Activated T-cell treated with anti-CD3 and anti-CD28 coated beads for 1 hour (primary cell): Measurements from ENCODE around the gene C11orf24.

Experiments used
- DNase-seq: peaks from one replicate; pipeline ENCODE4 v3.0.0-alpha.2; 2020; ENCODE audit warnings: low read depth

The C11orf24 gene

DNA sequence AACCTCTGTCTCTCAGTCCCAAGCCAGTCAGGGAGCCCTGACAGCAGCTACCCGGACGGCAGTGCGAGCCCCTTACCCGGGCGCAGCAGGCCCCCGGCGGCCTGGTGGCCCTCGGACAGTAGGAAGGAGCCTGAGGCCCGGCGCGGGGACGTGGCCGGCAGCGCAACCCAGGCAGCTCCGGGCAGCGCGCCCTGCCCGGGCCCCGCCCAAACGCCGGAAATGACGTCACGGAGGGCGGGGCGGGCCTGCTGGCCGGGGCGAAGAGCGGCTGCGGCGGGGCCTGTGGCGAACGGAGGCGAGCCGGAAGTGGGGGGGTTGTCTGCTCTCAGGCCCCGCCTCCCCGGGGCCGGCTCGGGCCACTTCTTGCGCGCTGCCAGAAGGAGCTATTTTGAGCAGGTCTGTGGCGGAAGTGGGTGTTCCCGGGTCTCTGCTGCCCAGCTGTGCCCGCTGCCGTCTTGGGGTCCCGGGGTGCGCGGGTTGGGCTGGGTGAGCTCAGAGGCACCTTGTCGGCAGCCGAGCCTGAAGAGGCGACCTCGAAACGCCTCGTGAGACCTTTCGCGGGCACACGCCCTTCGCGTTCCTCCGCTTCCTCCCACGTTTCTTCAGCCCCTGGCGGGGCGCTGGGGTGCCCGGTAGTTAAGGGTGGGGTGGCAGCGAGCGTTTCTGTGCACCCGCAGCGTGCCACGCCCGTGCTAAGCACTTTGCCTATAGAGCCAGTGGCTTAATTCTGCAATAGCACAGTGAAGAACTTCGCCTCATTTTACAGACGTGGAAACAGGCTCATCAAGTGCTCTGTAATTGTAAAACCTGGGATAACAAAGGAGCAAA, at the start of gene C11orf24:
TSS of gene C11orf24 (minus strand) at position 193 of the 828 bp plus-strand sequence. CDS start 8,206 bp downstream, outside the sequence.
- peak; percentile 93 for DNase-seq

DNA sequence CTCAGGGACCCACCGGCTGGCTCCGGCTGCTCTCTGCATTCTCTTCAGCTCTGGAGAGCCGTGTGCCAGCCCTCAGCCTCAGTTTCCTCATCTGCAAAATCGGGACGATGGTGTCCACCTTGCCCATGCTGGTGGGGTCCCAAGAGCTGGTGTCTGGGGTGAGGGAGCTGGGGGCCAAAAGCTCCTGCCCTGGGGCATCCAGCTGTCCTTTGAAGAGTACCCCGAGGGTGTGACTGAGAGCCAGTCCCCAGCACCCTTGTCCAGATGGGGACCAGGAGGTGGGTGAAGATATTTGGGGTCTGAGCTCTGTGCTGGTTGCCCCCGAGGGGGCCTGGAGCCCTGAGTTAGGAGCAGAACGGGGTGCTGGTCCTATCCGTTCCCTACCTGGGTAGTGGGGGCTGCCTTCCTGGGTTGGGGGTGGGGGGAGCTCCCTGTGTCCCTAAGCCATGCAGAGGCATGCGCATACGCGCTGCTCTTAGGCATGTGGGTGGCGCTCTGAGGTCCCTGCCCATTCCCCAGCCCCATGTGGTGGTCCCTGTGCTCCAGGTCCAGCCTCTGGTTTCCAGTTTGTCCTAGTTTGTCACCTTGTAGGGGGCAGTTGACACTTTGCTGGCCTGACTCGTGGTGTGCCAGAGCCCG, 45.5 kb upstream of the C11orf24 start:
- no peak for DNase-seq

- no peak for DNase-seq
These were observed 43.6 kb upstream of the C11orf24 start for GRCh38 chr11:68315171-68315920.

- DNase-seq: no peak
These were observed 42.7 kb upstream of the C11orf24 start for GRCh38 chr11:68314203-68315170.

- no peak for DNase-seq
These were observed 41.9 kb upstream of the C11orf24 start for GRCh38 chr11:68313574-68314202.

- DNase-seq: no peak
These were observed 41.2 kb upstream of the C11orf24 start for GRCh38 chr11:68312780-68313573.

DNA sequence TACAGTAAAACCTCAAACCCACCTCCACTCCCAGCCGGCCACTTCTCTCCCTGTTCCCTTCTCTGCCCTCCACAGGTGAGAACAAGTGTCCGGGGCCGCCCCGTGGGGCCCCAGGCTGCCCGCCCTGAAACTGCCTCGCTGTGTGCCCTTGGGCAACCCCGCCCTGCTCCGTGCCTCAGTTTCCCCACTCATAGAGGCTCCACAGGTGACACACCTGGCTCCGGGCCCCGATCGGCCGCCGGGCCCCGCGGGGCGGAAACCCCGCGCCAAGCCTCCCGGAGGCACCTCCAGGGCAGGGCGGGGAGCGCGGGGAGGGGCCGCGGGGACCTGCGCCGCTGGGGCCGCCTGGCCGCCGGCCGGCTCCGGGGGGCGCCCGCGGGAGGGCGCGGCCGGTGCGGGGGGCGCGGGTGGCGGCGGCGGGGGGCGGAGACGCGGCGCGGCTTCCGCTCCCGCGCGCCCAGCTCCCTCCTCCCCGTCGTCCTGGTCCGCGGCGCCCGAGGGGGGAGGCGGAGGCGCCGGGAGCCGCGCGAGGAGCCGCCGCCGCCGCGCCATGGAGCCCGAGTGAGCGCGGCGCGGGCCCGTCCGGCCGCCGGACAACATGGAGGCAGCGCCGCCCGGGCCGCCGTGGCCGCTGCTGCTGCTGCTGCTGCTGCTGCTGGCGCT, 40.5 kb upstream of the C11orf24 start, which contains the start of gene LRP5:
TSS of gene LRP5 (plus strand) at position 475 of the 663 bp plus-strand sequence. CDS start at position 599, 124 bp downstream.
- DNase-seq: no peak

- no peak for DNase-seq
These were observed 39.7 kb upstream of the C11orf24 start for GRCh38 chr11:68311160-68312116.

- DNase-seq: no peak
These were observed 37.9 kb upstream of the C11orf24 start for GRCh38 chr11:68309621-68310185.

DNA sequence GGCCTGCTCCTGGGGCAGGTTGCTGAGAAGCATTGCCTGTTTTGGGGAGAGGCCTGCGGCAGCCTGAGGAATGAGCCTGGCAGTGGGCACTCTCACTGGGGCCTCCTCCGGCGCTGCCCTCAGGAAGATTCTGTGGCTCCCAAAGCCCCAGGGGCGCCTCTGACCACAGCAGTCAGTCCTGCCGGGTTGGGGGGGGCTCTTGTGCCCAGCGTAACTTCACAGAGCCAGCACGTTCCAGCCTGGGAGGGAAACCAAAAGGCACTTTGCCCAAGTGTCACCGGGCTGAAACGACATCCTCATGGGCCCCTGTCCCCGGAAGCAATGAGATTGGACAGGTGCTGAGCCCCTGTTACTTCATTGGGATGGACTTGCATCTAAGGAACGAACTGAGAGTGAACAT, 36.3 kb upstream of the C11orf24 start:
- no peak for DNase-seq

DNA sequence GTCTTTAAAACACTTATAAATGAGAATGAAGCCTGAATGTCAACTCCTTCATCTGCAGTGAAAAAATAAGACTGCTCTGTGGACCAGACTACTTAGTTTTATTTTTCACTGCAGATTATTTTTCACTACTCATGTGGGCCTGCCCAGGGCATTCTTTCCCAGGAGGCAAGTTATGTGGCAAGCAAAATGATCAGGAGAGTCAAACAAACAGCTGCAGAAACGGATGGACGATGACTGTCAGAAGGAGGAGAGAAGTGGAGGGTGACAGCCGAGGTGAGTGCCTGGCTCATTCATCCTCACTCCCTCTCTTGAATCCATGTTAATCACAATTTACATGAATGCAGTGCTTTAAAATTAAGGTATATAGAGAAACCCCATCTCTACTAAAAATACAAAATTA, 34.9 kb upstream of the C11orf24 start:
- DNase-seq: no peak

- no peak for DNase-seq
These were observed 32.4 kb upstream of the C11orf24 start for GRCh38 chr11:68303982-68304780.

DNA sequence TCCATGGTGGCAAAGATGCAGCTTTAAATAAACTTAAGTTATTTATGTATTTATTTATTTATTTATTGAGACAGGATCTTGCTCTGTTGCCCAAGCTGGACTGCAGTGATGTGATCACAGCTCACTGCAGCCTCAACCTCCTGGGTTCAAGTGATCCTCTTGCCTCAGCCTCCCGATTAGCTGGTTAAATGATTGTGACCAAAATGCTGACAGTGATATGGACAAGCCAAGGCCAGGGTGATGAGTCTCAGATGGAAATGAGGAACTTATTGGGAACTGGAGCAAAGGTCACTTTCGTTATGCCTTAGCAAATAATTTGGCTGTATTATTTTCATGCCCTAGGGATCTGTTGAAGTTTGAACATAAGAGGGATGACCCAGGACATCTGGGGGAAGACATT, 31.3 kb upstream of the C11orf24 start:
- no peak for DNase-seq

- no peak for DNase-seq
These were observed 30.9 kb upstream of the C11orf24 start for GRCh38 chr11:68302670-68303069.

DNA sequence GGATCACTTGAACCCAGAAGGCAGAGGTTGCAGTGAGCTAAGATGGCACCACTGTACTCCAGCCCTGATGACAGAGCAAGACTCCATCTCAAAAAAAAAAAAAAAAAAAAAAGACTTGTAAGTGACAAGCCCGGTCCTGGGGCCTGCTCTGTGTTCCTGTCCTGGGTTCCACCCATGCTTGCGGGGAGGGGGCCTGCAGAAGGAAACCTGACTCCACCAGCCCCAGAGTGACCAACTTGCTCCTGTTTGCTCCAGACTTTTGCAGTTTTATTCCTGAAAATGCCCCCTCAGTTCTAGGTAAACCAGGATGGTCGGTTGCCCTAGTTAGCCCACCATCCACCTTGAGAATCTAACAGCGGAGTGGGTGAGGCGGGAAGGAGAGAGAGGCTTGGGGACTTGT, 30.5 kb upstream of the C11orf24 start:
- DNase-seq: no peak

DNA sequence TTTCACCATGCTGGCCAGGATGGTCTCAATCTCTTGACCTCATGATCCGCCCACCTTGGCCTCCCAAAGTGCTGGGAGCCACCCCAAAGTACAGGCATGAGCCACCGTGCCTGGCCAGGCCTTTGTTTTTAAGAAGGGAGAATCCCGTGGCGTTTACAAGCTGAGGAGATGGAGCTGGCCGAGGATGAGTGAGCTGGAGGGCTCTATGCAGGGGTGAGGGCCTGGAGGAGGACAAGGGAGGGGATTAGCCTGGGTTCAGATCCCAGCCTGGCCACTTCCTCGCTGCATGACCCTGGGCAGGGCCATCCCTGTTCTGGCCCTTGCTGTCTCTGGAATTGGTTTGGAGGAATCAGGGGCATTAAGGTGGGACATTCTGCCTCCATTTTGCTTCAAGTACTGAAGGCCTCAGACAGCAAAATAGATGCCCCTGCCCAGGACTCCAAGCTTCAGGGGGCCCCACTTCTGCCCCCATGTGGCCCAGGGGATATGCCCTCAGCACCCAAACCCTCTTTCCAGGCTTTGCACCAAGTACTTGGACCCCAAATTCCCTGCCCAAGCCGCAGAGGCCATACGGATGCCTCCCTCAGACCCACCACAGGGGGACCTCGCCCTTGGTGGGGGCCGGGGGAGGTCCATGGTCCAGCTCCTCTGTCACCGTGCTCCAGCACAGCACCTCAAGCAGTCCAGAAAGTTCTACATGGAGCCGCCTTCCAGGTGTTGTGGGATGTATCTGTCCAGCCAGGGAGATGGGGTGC, 28.5 kb upstream of the C11orf24 start:
- DNase-seq: no peak
